CD4-positive, alpha-beta T cell (primary cell): Measurements from ENCODE around the gene MRGPRD. TPM values are rescaled to one million over a fixed set of nuclear protein-coding genes. Genes with fewer than 3 reads are reported as not detected.

Experiments
- ATAC-seq: fragments of 200-7000 bp; cut with Tn5 transposase; one replicate; pipeline ENCODE4 v1.10.0; 2022; ENCODE audit warnings: mild to moderate bottlenecking; ENCODE audit not compliant: poor library complexity
- CTCF ChIA-PET: fragments of 350-600 bp; sonication (Branson Sonifier 250); formaldehyde crosslinking; loops from one replicate; lab custom pipeline; 2021; ENCODE audit warnings: antibody characterized with exemption, inconsistent platforms; lab: Charles Lee
- POLR2A ChIA-PET: fragments of 350-600 bp; sonication (Branson Sonifier 250); formaldehyde crosslinking; loops from one replicate; lab custom pipeline; 2021; ENCODE audit warnings: antibody characterized with exemption, inconsistent platforms; lab: Charles Lee
- DNase-seq, 14 experiments: peaks; one replicate each; pipeline ENCODE4 v3.0.0-alpha.2; 2013 to 2020; ENCODE audit warnings: mixed read lengths in 2 of 14
- H3K27ac ChIP-seq, 2 donors: one replicate each; pipeline versions ENCODE4 v1.5.1 to v1.7.0; 2013; ENCODE audit warnings: low read length in 2 of 2, low read depth in 1 of 2, mild to moderate bottlenecking in 1 of 2
- H3K27me3 ChIP-seq, 2 experiments: 1 replicate in 1 of 2; 2 replicates in 1 of 2; pipeline versions ENCODE4 v1.6.1 to v1.7.0; 2013; ENCODE audit warnings: low read length in 2 of 2, control low read depth in 1 of 2, mild to moderate bottlenecking in 1 of 2, moderate library complexity in 1 of 2; ENCODE audit not compliant: insufficient read depth in 2 of 2, control insufficient read depth in 1 of 2
- H3K36me3 ChIP-seq: one replicate; pipeline ENCODE4 v1.6.1; 2013; ENCODE audit warnings: low read length, control low read depth; ENCODE audit not compliant: insufficient read depth
- H3K4me1 ChIP-seq: one replicate; pipeline ENCODE4 v1.6.1; 2013; ENCODE audit warnings: low read length, control low read depth; ENCODE audit not compliant: insufficient read depth
- H3K4me3 ChIP-seq: one replicate; pipeline ENCODE4 v1.5.1; 2013; ENCODE audit warnings: mild to moderate bottlenecking, low read length, moderate library complexity
- H3K9me3 ChIP-seq, 2 experiments: 1 replicate in 1 of 2; 2 replicates in 1 of 2; pipeline versions ENCODE4 v1.6.1 to v1.7.0; 2013; ENCODE audit warnings: low read length in 2 of 2, mild to moderate bottlenecking in 2 of 2, control low read depth in 1 of 2, moderate library complexity in 1 of 2; ENCODE audit not compliant: control insufficient read depth in 1 of 2, insufficient read depth in 1 of 2
- H3K27ac Mint-ChIP-seq: one replicate; pipeline ENCODE4 v1.8.0; 2020; ENCODE audit warnings: mixed read lengths
- H3K27me3 Mint-ChIP-seq: one replicate; pipeline ENCODE4 v1.8.0; 2021; ENCODE audit warnings: mixed read lengths
- H3K36me3 Mint-ChIP-seq: one replicate; pipeline ENCODE4 v1.8.0; 2021; ENCODE audit warnings: low read depth, mixed read lengths
- H3K4me1 Mint-ChIP-seq: one replicate; pipeline ENCODE4 v1.8.0; 2021; ENCODE audit warnings: low read depth, mixed read lengths
- H3K4me3 Mint-ChIP-seq: one replicate; pipeline ENCODE4 v1.8.0; 2020; ENCODE audit warnings: mild to moderate bottlenecking, mixed read lengths
- H3K9me3 Mint-ChIP-seq: one replicate; pipeline ENCODE4 v1.8.0; 2020; ENCODE audit warnings: mixed read lengths
- intact Hi-C, 2 experiments: fragments of 100-400 bp; cut with DNase I in 1 of 2; cut with micrococcal nuclease in 1 of 2; formaldehyde crosslinking; loops; one replicate each; pipeline versions ENCODE4 v1.15.1 to v1.9.0; 2023 to 2025; cut with DNase I, micrococcal nuclease
- total RNA-seq, 174 experiments: library from RNA in 2 of 174; stranded (reverse) in 2 of 174; gene quantifications; one replicate each; pipeline ENCODE4 v1.2.3 and lab custom pipeline; 2021 to 2026
- TF ChIP-seq, protein P1 (sequence below): fragments of 200-600 bp; IDR thresholded peaks from one replicate; pipeline ENCODE4 v1.8.0; 2022; ENCODE audit warnings: antibody characterized with exemption, mild to moderate bottlenecking

The MRGPRD gene
- total RNA-seq, 2 experiments from 2014 or later = not detected

DNA sequence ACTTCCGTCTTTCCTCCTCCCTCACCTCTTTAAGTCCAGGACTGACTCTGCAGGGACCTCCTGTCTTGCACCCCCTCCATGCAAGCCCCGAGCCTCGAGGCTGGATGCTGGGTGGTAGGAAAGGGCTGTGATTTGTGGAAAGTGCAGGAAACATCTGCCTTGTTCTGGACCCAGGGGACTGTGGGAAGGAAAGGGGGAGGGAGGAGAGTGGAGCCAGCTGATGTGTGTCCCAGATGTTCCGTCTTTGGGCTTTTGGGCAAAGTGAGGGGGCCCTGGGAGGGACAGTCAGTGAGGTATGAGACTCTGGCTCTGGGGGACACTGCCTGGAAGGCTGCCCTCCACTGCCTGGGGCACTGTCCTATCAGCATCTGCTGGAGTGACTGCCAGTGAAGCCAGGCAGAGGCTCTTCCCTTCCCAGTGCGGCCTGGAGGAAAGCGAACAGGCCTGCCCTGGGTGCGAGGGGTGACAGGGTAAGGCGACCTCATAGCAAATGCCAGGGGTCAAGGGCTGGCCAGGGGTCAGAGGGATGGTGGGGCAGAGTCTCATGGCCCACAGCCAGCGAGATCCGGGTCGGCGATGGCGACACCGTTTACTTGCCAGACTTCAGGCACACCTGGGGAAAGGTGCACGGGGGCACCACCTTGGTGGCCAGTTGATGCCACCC is 1.7 kb downstream of the MRGPRD start:
- Mint-ChIP-seq H3K27me3 (peaks cover 11% of the 10 kb centered on the region), H3K9me3 (peaks cover 6% of the 10 kb centered on the region), H3K4me3 (no peak overlapping the region), H3K27ac (no peak overlapping the region), H3K4me1 (no peaks in the 10 kb centered on the region), H3K36me3 (no peaks in the 10 kb centered on the region)
- DNase-seq (no peak), ATAC-seq (no peak)
- H3K36me3 ChIP-seq = no peaks in the 10 kb centered on the region
- no peaks in the 10 kb centered on the region for H3K4me1 ChIP-seq
- no peaks in the 10 kb centered on the region for H3K27me3 ChIP-seq
- TF ChIP-seq, protein P1, sequence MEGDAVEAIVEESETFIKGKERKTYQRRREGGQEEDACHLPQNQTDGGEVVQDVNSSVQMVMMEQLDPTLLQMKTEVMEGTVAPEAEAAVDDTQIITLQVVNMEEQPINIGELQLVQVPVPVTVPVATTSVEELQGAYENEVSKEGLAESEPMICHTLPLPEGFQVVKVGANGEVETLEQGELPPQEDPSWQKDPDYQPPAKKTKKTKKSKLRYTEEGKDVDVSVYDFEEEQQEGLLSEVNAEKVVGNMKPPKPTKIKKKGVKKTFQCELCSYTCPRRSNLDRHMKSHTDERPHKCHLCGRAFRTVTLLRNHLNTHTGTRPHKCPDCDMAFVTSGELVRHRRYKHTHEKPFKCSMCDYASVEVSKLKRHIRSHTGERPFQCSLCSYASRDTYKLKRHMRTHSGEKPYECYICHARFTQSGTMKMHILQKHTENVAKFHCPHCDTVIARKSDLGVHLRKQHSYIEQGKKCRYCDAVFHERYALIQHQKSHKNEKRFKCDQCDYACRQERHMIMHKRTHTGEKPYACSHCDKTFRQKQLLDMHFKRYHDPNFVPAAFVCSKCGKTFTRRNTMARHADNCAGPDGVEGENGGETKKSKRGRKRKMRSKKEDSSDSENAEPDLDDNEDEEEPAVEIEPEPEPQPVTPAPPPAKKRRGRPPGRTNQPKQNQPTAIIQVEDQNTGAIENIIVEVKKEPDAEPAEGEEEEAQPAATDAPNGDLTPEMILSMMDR = no peak
- no peak overlapping the region for H3K27ac ChIP-seq
- intact Hi-C loops = no loop called here
- H3K9me3 ChIP-seq = no peaks in the 10 kb centered on the region
- CTCF ChIA-PET = no interaction called here
- POLR2A ChIA-PET = no interaction called here
- no peak overlapping the region for H3K4me3 ChIP-seq

DNA sequence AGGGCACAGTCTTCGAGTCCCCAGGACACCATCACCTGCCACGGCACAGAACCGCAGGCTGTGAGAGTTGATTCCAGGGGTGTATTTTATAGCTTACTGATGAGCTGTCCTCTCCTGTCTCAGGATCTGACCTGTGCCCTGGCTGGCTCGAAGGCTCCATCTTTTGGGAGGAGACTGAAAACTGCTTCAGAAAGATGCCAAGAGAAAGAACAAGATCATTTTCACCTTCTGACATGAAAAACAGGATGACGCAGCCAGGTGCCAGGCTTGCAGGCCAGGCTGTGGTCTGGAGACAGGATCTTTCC is 2.2 kb downstream of the MRGPRD start:
- TF ChIP-seq, protein P1 = no peak
- H3K9me3 ChIP-seq = no peaks in the 10 kb centered on the region
- DNase-seq (no peak), ATAC-seq (no peak)
- no peak overlapping the region for H3K27ac ChIP-seq
- CTCF ChIA-PET = no interaction called here
- H3K27me3 Mint-ChIP-seq = peaks cover 10% of the 10 kb centered on the region
- H3K4me3 Mint-ChIP-seq = no peak overlapping the region
- no peaks in the 10 kb centered on the region for H3K27me3 ChIP-seq
- H3K9me3 Mint-ChIP-seq = peaks cover 6% of the 10 kb centered on the region
- no peaks in the 10 kb centered on the region for H3K36me3 Mint-ChIP-seq
- no peaks in the 10 kb centered on the region for H3K4me1 ChIP-seq
- intact Hi-C loops = no loop called here
- no peak overlapping the region for H3K27ac Mint-ChIP-seq
- POLR2A ChIA-PET = no interaction called here
- no peak overlapping the region for H3K4me3 ChIP-seq
- no peaks in the 10 kb centered on the region for H3K36me3 ChIP-seq
- no peaks in the 10 kb centered on the region for H3K4me1 Mint-ChIP-seq

DNA sequence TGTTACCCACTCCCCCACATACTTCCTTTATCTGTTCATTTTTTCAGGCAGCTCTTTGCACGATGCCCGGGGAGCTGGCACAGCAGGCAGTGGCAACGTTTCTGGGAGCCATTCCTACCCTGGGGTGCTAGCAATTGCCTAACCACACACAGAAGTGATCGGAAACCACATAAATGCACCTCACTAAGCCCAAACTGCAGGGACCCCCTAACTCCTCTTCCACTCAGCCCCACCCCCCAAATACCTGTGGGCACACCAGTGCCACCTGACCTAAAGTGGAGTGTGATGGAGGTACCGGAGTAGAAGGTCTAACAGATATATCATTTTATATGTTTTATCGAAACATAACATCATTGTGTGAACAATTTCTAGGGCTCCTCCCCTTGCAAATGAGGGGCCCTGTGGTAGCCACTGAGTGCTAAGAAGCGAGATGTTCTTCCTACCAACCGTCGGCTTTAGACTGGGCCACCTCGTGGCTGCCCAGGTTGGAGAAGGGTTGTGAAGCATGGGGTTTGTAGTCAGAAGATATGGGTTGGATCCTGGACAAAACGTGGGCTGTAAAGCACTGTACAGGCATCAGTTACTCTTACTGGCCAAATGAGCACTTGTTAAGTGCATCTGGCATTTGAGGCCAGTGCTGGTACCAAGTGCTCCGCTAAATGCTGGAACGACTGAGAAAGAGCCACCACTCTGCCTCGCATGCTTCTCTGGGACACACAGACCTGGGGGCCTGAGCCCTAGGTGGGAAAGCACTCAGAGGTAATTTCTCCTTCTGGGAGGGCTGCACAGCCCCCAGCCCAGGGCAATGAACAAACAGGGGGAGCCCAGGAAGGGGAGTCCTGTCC is 2.8 kb downstream of the MRGPRD start:
- ATAC-seq (no peak), DNase-seq (peak in 1 of 14 experiments; percentile 15)
- ChIA-PET CTCF (no interaction called here), POLR2A (no interaction called here)
- Histone ChIP-seq H3K9me3 (no peaks in the 10 kb centered on the region), H3K4me1 (no peaks in the 10 kb centered on the region), H3K4me3 (no peak overlapping the region), H3K27ac (no peak overlapping the region), H3K36me3 (no peaks in the 10 kb centered on the region), H3K27me3 (no peaks in the 10 kb centered on the region)
- H3K27ac Mint-ChIP-seq = no peak overlapping the region
- intact Hi-C loops = no loop called here
- peaks cover 10% of the 10 kb centered on the region for H3K27me3 Mint-ChIP-seq
- H3K9me3 Mint-ChIP-seq = peaks cover 6% of the 10 kb centered on the region
- no peak overlapping the region for H3K4me3 Mint-ChIP-seq
- TF ChIP-seq, protein P1 = no peak
- H3K4me1 Mint-ChIP-seq = no peaks in the 10 kb centered on the region
- H3K36me3 Mint-ChIP-seq = no peaks in the 10 kb centered on the region
